ENCODE data around the gene SIPA1L3.

GRCh38 chr19:38125238-38125637 is 218.2 kb downstream of the SIPA1L3 start:
- TF ChIP-seq CTCF (conservative IDR thresholded peaks at IDR 0.05 in 1 of 2, IDR thresholded peaks at IDR 0.05 in 1 of 2; ENCODE audit: extremely low read depth in 1 of 2, insufficient read depth in 1 of 2, low read depth in 1 of 2, low read length in 2 of 2) (no peak), EZH2 (IDR thresholded peaks at IDR 0.05; ENCODE audit: borderline replicate concordance, low read length) (no peak)

Data from mammary epithelial cell (primary cell).